Measurements from ENCODE around the gene TSPY9.
"Not testable (repeated sequence)": the region's sequence is repeated elsewhere in the genome, so short reads cannot be mapped to it uniquely, and the experiment has no call there.

TSPY9 gene, protein sequence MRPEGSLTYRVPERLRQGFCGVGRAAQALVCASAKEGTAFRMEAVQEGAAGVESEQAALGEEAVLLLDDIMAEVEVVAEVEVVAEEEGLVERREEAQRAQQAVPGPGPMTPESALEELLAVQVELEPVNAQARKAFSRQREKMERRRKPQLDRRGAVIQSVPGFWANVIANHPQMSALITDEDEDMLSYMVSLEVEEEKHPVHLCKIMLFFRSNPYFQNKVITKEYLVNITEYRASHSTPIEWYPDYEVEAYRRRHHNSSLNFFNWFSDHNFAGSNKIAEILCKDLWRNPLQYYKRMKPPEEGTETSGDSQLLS

DNA sequence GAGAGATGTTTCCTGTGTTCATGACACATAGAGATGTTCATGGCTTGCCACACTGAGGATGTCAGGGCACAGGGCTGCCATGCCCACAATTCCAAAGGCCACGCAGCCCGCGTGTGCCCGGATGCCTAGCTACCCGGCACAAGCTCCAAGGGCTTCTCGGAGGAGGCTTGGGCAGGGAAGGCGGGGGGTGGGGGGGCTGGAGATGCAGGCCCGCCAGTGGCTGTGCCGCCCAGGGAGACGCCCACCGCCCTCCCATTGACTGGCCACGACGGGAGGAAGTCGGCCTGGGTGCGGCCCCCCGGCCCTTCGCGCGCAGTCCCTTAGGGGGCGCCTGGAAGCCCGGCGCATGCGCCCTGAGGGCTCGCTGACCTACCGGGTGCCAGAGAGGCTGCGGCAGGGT, at the start of gene TSPY9:
TSS of gene TSPY9 (plus strand) at position 301 of the 400 bp plus-strand sequence. CDS start at position 347, 46 bp downstream.
- not testable (repeated sequence) for DNase-seq (ENCODE audit: low read depth)

DNA sequence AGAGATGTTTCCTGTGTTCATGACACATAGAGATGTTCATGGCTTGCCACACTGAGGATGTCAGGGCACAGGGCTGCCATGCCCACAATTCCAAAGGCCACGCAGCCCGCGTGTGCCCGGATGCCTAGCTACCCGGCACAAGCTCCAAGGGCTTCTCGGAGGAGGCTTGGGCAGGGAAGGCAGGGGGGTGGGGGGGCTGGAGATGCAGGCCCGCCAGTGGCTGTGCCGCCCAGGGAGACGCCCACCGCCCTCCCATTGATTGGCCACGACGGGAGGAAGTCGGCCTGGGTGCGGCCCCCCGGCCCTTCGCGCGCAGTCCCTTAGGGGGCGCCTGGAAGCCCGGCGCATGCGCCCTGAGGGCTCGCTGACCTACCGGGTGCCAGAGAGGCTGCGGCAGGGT, 20.4 kb upstream of the TSPY9 start, which contains the start of gene TSPY1:
TSS of gene TSPY1 (plus strand) at position 301 of the 400 bp plus-strand sequence. CDS start at position 347, 46 bp downstream.
- DNase-seq (ENCODE audit: low read depth): not testable (repeated sequence)

More for the DNA sequence above, at the start of gene TSPY9:
- not testable (repeated sequence) for H3K4me3 ChIP-seq (ENCODE audit: control insufficient read depth, low read depth, low read length)

DNA sequence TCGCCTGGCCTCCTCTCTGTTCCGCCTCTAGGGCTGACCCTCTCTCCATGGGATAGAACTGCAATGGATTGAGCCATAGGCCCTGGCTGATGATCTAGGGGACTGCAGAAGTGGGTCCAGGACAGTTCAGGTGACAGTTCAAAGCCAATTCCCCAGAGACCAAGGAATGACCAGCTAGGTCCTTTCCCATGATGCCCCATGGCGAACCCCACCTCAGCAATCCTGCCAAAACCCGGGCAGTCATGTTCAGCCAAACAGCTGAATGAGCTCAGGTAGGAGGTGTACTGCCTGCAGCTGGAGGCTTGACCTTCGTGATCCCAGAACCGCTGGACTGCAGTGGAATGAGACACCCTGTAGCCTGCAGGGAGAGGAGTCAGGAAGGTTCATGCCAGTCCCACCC, 17.3 kb downstream of the TSPY9 start:
- not testable (repeated sequence) for DNase-seq (ENCODE audit: low read depth); H3K4me3 ChIP-seq (ENCODE audit: control insufficient read depth, low read depth, low read length)

More for the DNA sequence above, 20.4 kb upstream of the TSPY9 start, which contains the start of gene TSPY1:
- H3K4me3 ChIP-seq (ENCODE audit: control insufficient read depth, low read depth, low read length): not testable (repeated sequence)

DNA sequence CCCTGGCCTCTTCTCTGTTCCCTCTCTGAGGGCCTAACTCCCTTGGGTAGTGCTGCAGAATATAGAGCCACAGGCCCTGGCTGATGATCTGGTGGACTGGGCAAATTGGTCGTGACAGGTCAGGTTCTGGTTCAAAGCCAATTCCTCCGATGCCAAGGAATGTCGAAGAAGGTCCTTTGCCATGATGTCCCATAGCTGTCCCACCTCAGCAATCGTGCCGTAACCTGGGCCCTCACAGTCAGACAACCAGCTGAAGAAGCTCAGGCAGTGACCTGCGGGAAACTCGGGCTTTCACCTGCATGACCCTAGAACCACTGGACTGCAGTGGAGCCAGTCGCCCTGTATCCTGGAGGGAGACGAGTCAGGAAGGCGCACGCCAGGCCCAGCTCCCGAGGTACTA, 29.2 kb downstream of the TSPY9 start:
- DNase-seq (ENCODE audit: low read depth); H3K4me3 ChIP-seq (ENCODE audit: control insufficient read depth, low read depth, low read length): not testable (repeated sequence)

DNA sequence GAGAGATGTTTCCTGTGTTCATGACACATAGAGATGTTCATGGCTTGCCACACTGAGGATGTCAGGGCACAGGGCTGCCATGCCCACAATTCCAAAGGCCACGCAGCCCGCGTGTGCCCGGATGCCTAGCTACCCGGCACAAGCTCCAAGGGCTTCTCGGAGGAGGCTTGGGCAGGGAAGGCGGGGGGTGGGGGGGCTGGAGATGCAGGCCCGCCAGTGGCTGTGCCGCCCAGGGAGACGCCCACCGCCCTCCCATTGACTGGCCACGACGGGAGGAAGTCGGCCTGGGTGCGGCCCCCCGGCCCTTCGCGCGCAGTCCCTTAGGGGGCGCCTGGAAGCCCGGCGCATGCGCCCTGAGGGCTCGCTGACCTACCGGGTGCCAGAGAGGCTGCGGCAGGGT, 40.5 kb downstream of the TSPY9 start, which contains the start of gene TSPY10:
TSS of gene TSPY10 (plus strand) at position 301 of the 400 bp plus-strand sequence. CDS start at position 347, 46 bp downstream.
- not testable (repeated sequence) for H3K4me3 ChIP-seq (ENCODE audit: control insufficient read depth, low read depth, low read length); DNase-seq (ENCODE audit: low read depth)
